GM19468 (cell line): ENCODE data around the gene ZBTB20.

ENCODE experiments used
- ATAC-seq: cut with Tn5 transposase; IDR thresholded peaks from one replicate; pipeline ENCODE4 v1.9.1; 2021; ENCODE audit warnings: mild to moderate bottlenecking, moderate library complexity, moderate number of reproducible peaks; ENCODE audit not compliant: unreplicated experiment; ENCODE audit errors: extremely low read depth

The ZBTB20 gene

GRCh38 chr3:114619771-114620170 lies 527.3 kb downstream of the ZBTB20 start:
- no peak for ATAC-seq

DNA sequence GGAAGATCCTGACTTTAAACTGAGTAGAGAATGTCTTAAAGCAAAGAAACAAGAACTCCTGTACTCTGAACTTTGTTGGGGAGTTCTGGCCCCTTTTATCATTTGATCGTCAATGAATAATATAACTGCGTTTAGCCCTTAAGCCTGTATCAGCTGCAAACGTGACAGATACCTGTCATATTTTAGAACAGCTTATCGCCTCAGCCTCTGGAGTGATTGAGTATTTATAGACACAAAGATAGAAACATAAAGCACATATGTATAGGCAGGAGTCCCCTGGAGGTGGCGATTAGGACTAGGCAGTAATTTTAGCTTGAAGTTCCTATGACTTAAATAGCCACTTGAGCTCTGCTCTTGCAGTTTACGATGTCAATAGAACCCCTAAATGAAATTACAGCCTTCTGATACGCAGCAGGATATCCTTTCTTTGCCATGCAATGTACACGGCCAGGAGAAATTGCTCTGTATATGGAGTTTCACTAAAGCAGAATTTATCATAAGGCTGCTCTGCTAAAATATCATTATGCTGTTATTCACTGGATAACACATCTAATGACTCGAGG lies 531.5 kb downstream of the ZBTB20 start:
- no peak for ATAC-seq

GRCh38 chr3:114609973-114610630 lies 537.0 kb downstream of the ZBTB20 start:
- no peak for ATAC-seq

DNA sequence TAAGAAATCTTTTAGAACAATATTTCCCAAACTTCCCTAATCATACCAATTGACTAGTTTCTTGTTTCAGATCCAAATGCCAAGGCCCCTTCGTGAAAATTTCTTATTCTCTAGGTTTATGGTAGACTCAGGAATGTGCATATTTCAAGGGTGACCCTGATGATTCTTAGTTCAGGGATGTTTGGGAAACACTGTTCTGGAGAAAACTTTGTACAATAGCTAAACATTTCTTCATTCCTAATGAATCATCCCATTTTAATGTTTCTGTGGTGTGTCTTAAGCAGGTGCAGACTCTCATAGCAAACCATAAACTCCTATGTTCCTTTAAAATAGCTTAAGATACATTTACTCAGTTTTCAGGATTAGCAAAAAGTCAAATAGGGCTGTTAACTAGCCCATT lies 538.8 kb downstream of the ZBTB20 start:
- no peak for ATAC-seq

GRCh38 chr3:114606336-114606735 lies 540.8 kb downstream of the ZBTB20 start:
- no peak for ATAC-seq

DNA sequence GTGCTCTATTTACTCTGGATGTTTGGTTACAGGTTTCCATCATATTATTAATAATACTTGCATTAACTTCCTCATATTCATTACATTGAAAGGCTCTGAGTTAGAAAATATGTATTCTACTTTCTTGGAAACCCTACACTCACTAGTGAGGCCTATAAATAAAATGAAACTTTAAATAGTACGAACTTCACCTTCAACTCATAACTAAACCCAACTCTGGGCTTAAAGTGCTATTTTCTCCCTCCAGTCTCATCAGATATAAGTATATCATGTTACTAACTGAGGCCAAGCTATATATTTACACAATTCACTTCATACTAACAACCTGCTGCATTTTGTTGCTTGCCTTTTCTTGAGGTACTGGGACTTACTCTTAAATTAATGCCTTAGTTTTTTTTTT lies 546.5 kb downstream of the ZBTB20 start:
- ATAC-seq: no peak

- no peak for ATAC-seq
These were observed 549.2 kb downstream of the ZBTB20 start for GRCh38 chr3:114597871-114598270.

DNA sequence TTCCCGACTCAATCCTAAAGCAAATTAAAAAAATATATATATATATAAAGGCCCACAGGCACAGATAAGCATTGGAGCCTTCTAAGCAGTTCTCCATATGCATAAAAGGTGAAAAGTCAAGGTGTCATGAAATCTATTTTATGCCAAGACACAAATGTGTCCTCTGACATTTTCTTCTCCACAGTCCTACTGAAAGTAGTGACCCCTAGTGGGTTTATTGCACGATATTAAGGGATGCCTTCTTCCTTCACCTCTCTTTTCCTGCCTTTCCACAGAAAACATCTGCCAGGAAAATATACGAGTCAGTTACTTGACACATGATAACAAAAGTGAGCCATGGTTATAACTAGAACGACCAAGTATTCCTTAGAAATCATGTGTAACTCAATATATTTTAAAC lies 550.1 kb downstream of the ZBTB20 start:
- no peak for ATAC-seq

- ATAC-seq: no peak
These were observed 550.9 kb downstream of the ZBTB20 start for GRCh38 chr3:114596147-114596546.

- ATAC-seq: no peak
These were observed 551.5 kb downstream of the ZBTB20 start for GRCh38 chr3:114595522-114596028.

GRCh38 chr3:114590309-114591047 lies 556.6 kb downstream of the ZBTB20 start:
- ATAC-seq: no peak

- ATAC-seq: no peak
These were observed 559.1 kb downstream of the ZBTB20 start for GRCh38 chr3:114587986-114588385.

- ATAC-seq: no peak
These were observed 561.0 kb downstream of the ZBTB20 start for GRCh38 chr3:114586119-114586518.

GRCh38 chr3:114585687-114586086 lies 561.4 kb downstream of the ZBTB20 start:
- no peak for ATAC-seq

DNA sequence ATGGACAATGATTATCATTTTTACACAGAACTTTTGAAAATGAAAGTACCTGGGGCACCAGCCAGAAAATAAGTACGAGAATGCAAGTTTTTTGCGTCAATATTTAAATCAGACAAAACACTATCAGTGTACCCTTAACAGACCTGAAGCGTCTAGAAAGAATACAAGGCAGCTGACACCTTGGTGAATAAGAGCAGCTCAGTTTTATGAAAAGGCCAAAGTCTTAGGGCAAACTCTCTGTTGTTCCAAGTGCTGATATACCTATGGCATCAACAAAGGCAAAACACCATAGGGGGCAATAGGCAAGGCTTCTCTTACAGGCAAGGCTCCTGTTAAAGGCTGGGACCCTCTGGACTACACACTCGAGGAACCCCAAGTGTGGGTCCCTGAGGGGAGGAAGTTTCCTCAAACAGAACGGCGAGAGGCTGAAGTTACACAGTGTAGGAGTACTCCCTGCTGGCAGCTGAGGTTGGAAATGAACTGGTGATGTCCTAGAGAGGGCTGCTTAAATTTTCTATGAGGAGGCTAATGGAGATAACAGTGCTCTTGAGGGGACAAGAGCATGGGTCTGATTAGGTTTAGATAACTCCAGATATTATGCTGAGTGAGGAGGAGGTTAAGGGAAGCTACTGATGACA lies 562.2 kb downstream of the ZBTB20 start:
- no peak for ATAC-seq

- peak; percentile 93 for ATAC-seq
These were observed 564.2 kb downstream of the ZBTB20 start for GRCh38 chr3:114582929-114583328.

DNA sequence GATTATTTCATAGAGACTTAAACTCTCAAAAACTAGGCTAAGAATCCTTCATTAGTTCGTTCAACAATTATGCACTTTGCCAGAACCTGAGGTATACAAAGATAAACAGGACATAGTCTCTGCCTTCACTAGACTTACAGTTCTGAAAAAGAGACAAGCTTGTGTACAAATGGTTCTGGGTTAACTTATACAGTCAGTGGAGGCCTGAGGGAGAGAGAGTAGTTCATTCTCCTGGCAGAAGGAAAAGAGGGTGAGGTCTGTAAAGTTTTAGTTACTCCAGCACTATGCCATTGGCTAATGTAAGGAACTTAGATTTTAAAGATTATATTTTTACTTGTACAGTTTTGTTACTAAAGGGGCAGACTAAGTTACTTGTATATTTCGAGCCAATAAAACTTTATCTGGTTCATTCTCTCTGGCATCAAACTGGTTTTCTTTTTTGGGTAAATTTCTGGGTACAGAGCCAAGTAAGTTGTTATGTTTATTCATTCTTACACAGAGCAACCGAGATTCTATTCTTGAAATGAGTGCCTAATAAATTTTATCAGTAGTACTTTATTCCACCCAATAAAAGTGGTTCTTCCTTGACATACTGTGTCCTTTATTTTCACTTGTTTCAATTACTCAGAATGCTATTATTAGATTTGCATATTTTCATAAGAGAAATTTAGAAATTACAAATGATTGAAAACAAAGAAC lies 574.6 kb downstream of the ZBTB20 start:
- ATAC-seq: no peak

DNA sequence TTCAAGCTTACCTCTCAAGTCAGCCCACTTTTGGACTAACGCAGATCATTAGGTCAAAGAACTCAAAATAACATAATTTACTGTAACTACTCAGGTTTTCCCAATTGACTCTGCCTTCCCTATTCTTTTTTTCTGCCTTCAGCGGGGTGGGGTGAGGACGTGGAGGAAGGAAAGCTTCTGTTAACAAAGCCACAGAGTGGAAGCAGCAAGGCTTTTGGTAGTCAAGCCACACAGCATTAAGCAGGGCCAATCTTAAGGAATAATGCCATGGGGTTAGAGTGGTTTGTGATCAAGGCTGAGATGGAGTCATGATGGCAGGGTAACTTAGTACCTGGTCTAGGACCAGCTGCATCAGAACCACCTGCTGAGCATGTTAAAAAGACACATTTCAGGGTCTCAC lies 575.7 kb downstream of the ZBTB20 start:
- no peak for ATAC-seq

DNA sequence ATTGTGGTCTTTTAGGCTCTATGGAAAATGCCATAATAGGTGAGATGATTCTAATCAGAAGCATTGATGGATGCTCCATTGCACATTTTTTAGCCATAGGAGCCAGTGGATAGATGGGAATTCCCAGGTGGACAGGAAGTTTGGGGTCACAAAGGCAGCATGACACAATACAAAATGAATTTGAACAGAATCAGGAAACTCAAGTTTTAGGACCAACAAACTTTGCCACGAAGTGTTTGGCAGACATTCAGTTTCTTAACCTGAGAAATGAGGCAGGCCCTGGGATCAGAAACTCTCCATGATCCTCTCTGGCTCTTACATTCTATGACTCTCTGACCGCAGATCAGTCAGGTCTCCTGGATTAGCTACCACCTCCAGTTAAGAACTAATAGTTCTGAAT lies 577.9 kb downstream of the ZBTB20 start:
- no peak for ATAC-seq

GRCh38 chr3:114567771-114568170 lies 579.3 kb downstream of the ZBTB20 start:
- ATAC-seq: no peak
